Measurements from ENCODE around the gene CCDC9B. TPM values are rescaled to one million over a fixed set of nuclear protein-coding genes. Genes with fewer than 3 reads are reported as not detected.

Gene CCDC9B
- total RNA-seq, 1 donor from 2014 or later, result 155 TPM

DNA sequence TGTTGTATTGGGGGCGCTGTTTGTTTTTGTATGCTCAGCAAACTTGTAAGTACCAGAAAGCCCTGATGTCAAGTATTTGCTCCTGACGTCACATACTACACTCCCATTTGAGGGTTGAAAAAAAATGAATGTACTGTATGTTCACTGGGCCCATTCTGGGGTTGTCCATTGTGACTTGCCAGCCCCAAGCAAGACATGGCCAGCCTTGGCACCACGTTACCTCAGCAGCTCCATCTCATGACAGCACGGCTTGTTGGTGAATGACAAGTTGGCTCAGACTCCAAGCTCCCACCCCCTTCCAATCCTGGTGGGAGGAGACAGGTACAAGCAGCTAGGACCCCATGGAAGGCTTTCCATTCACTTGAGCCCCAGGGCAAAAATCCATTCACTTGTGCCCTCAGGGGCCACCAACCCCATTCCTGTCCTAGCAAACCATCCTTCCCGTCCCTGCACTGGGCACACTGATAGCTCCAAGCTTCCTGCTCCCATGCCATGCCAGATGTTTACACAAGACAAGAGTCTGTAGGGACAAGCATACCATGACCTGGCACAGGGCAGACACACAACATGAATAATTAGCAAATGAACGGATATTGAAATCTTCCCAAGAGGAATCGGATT is 11.7 kb upstream of the CCDC9B start:
- H3K27ac ChIP-seq (replicated peaks), result no peak overlapping the region
- TF ChIP-seq, protein P1, sequence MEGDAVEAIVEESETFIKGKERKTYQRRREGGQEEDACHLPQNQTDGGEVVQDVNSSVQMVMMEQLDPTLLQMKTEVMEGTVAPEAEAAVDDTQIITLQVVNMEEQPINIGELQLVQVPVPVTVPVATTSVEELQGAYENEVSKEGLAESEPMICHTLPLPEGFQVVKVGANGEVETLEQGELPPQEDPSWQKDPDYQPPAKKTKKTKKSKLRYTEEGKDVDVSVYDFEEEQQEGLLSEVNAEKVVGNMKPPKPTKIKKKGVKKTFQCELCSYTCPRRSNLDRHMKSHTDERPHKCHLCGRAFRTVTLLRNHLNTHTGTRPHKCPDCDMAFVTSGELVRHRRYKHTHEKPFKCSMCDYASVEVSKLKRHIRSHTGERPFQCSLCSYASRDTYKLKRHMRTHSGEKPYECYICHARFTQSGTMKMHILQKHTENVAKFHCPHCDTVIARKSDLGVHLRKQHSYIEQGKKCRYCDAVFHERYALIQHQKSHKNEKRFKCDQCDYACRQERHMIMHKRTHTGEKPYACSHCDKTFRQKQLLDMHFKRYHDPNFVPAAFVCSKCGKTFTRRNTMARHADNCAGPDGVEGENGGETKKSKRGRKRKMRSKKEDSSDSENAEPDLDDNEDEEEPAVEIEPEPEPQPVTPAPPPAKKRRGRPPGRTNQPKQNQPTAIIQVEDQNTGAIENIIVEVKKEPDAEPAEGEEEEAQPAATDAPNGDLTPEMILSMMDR (IDR thresholded peaks at IDR 0.05; ENCODE audit: borderline replicate concordance), result no peak
- intact Hi-C loops (cut with micrococcal nuclease), result no loop called here
- H3K9me3 ChIP-seq (replicated peaks), result no peaks in the 10 kb centered on the region
- no peaks in the 10 kb centered on the region for H3K27me3 ChIP-seq (ENCODE audit: low read depth)
- no peak for DNase-seq
- peaks cover 26% of the 10 kb centered on the region for H3K4me1 ChIP-seq
- H3K36me3 ChIP-seq, result no peaks in the 10 kb centered on the region
- H3K4me3 ChIP-seq, result no peak overlapping the region

DNA sequence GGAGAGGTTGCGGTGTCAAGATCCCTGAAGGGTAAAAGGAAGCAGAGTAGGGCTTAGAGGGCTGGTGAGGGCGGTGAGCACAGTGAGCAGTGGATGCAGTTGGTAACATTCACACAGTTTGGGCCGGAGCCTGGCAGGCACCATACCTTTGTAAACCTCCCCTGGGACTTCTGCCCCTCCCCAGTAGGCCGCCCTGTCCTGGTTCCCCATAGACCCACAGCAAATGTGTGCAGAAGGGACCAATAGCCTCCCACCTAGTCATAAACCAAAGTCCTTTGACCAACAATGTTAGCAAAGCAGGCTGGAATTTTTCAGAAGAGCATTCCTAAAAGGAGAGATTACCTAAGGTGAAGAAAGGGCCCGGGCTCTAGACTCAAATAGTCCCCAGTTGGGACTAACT is 8.4 kb upstream of the CCDC9B start:
- no peak for DNase-seq
- intact Hi-C loops (cut with micrococcal nuclease), result loop anchor here (10.0 kb wide), 1 partner anchor 76 kb away; no protein-coding TSS in a partner anchor
- no peaks in the 10 kb centered on the region for H3K9me3 ChIP-seq (replicated peaks)

DNA sequence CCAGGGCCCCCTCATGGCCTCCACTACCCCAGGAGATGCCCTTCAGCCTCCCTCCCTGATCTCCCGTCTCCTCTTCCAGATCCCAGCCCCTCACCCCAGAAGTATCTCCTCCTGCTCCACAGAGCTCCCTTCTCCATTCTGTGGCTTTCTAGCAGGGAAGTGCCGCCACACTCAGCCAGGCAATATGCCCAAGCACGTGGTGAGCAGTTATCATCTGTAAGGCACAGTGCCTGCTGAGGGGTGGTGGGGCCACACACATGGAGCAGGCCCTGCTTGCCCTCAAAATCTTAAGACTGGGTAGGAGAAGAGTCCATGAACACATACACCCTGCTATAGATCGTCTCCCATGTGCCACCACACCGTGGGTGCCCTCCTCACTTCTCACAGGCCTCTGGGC is 7.7 kb upstream of the CCDC9B start:
- no peaks in the 10 kb centered on the region for H3K36me3 ChIP-seq
- no peaks in the 10 kb centered on the region for H3K27me3 ChIP-seq (ENCODE audit: low read depth)
- no peak for DNase-seq
- no peaks in the 10 kb centered on the region for H3K9me3 ChIP-seq (replicated peaks)
- TF ChIP-seq, protein P1 (IDR thresholded peaks at IDR 0.05; ENCODE audit: borderline replicate concordance), result no peak
- H3K27ac ChIP-seq (replicated peaks), result no peak overlapping the region
- no peak overlapping the region for H3K4me3 ChIP-seq
- peaks cover 26% of the 10 kb centered on the region for H3K4me1 ChIP-seq
- intact Hi-C loops (cut with micrococcal nuclease), result loop anchor here (10.0 kb wide), 1 partner anchor 76 kb away; no protein-coding TSS in a partner anchor

More for the DNA sequence above, 8.4 kb upstream of the CCDC9B start:
- Histone ChIP-seq H3K4me3 (no peak overlapping the region), H3K27me3 (ENCODE audit: low read depth) (no peaks in the 10 kb centered on the region), H3K4me1 (peaks cover 26% of the 10 kb centered on the region), H3K36me3 (no peaks in the 10 kb centered on the region), H3K27ac (replicated peaks) (no peak overlapping the region)
- TF ChIP-seq, protein P1 (IDR thresholded peaks at IDR 0.05; ENCODE audit: borderline replicate concordance), result no peak

DNA sequence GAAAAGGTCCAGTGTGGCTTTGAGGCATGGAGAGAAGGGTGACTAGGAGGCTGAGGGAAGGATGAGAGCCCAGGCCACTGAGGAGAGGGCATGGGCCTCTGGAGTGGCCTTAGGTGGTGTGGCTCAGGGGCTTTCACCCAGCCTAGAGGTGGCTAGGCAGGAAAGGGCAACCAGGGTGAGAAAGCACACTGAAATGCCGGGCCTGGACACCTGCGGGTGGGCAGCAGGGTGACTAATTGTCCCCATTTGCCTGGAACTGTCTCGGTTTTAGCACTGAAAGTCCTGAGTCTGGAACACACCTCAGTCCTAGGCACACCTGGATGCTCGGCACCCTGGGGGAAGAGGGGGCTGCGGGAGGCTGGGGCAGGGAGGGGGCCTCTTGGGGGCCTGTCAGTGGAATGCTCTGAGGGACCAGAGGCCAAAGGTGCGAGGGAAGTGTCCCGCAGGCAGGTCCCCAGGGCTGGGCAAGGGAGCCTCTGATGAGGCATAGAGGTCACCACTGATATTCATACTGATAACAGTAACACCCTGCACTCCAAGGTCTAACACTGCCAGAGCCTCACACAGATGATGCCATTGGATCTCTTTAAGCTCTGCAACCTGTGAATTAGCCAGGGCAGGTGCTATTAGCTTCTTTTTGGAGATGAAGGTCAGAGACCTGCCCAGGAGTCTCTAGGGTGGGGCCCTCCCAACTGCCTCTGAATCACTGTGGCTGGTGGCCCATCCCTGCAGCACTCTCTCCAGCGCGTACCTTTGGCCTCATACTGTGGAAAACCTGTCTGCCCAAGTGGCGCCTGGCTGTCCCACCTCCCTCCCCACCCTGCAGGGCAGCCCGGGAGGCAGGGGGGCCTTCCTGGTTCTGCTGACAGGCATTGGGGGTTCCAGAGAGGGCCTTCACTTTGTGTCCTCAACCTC is 7.1 kb upstream of the CCDC9B start:
- Histone ChIP-seq H3K36me3 (no peaks in the 10 kb centered on the region), H3K27ac (replicated peaks) (no peak overlapping the region), H3K4me1 (peaks cover 32% of the 10 kb centered on the region), H3K4me3 (no peak overlapping the region), H3K9me3 (replicated peaks) (no peaks in the 10 kb centered on the region), H3K27me3 (ENCODE audit: low read depth) (no peaks in the 10 kb centered on the region)
- TF ChIP-seq, protein P1 (IDR thresholded peaks at IDR 0.05; ENCODE audit: borderline replicate concordance), result no peak
- intact Hi-C loops (cut with micrococcal nuclease), result loop anchor here (10.0 kb wide), 1 partner anchor 77 kb away; no protein-coding TSS in a partner anchor
- no peak for DNase-seq

DNA sequence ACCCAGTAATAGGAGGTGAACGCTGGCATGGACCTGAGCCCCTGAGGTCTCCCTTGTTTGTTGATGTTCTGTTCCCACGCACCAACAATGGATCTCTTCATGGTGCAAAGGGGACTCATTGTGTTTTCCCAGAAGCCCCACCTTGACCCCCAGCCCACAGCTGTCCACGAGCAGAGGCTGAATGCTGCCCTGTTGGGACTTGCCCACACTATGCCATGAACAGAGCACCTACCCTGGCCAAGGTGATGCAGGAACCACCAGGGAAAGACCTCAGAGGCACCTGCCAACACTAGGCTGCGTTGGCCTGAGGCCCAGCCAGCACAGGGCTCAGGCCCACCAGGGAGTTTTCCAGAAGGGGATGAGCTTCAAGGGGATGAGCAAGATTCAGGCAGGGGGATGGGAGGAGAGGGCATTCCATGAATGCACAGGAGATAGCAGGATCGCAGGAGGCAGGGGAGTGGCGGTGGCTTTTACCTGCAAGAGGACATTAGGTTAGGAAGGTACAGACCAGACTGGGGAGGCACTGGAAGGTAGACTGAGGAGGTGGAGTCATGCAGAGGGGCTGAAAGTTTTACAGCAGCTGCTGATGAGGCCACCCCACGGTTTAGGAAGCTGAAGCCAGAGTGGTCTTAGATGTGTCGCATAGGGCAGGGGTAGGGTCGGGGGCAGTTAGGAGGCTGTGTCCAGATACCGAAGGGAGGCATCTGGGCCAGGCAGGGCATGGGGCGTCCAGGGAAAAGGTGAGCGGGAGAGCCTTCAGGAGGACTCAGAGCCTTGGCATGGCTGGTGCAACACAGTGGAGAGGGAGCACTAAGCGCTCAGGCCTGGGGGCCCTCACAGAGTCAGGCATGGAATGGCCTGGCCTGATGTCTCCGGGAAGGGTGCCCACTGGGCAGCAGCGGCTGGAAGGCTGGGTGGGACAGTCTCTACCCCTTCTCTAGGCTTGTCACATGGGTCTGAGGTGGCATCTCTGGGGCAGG is 6.1 kb upstream of the CCDC9B start:
- TF ChIP-seq, protein P1 (IDR thresholded peaks at IDR 0.05; ENCODE audit: borderline replicate concordance), result no peak
- no peak for DNase-seq
- intact Hi-C loops (cut with micrococcal nuclease), result loop anchor here (10.0 kb wide), 1 partner anchor 78 kb away; no protein-coding TSS in a partner anchor
- H3K4me3 ChIP-seq, result no peak overlapping the region
- no peaks in the 10 kb centered on the region for H3K27me3 ChIP-seq (ENCODE audit: low read depth)
- H3K4me1 ChIP-seq, result peaks cover 41% of the 10 kb centered on the region
- no peak overlapping the region for H3K27ac ChIP-seq (replicated peaks)
- H3K36me3 ChIP-seq, result no peaks in the 10 kb centered on the region
- H3K9me3 ChIP-seq (replicated peaks), result no peaks in the 10 kb centered on the region
